ENCODE results near the gene CCDC57.
A peak's percentile ranks its signal among the peaks of the same experiment; 100 is the strongest.
"Not testable (repeated sequence)": the region's sequence is repeated elsewhere in the genome, so short reads cannot be mapped to it uniquely, and the experiment has no call there.

CCDC57 gene

DNA sequence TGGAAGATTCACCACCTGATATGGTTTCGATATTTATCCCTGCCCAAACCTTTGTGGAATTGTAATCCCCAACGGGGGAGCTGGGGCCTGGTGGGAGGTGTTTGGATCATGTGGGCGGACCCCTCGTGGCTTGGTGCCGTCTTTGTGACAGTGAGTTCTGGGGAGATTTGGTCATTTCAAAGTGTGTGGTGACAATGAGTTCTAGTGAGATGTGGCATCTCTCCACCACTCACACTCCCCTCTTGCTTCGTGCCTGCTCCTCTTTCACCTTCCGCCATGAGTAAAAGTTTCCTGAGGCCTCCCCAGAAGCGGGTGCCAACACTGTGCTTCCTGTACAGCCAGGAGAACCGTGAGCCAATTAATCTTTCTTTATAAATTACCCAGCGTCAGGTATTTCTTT lies 9.7 kb downstream of the CCDC57 start:
- H3K4me1 ChIP-seq (ENCODE audit: control insufficient read depth in 1 of 2, insufficient read depth in 2 of 2, low read length in 2 of 2) = peaks cover 4 to 8% of the 10 kb centered on the region in 2 donors
- H3K27me3 ChIP-seq (ENCODE audit: low read depth, low read length) = no peaks in the 10 kb centered on the region
- no peak overlapping the region for H3K4me3 ChIP-seq (ENCODE audit: low read depth in 1 of 2, low read length in 2 of 2)
- H3K27ac ChIP-seq (ENCODE audit: low read length) = no peak overlapping the region
- no peaks in the 10 kb centered on the region for H3K9me3 ChIP-seq (ENCODE audit: control insufficient read depth in 1 of 2, low read length in 2 of 2)
- peaks cover 4 to 6% of the 10 kb centered on the region in 2 donors for H3K36me3 ChIP-seq (ENCODE audit: control insufficient read depth in 1 of 2, insufficient read depth in 2 of 2, low read length in 2 of 2)

DNA sequence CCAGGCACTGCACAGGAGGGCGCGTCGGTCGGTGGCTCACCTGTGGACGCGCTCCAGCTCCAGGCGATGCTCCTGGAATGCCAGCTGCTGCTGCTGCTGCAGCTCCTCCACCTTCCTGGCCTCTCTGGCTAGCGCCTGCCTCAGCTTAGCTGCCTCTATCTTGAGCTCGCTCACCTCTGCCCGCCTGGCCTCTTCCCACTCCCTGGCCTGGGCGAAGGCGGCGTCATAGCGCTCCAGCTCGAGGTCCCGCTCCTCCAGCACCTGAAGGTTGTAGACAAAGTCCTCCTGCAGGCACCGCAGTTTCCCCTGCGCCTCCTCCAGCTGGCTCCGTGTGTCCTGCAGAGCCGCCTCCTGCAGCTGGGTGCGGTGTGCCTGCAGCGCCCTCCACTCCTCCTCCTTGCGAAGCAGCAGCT lies 11.1 kb downstream of the CCDC57 start:
- Histone ChIP-seq H3K9me3 (ENCODE audit: control insufficient read depth in 1 of 2, low read length in 2 of 2) (no peaks in the 10 kb centered on the region), H3K36me3 (ENCODE audit: control insufficient read depth in 1 of 2, insufficient read depth in 2 of 2, low read length in 2 of 2) (peaks cover 9 to 12% of the 10 kb centered on the region in 2 donors), H3K4me3 (ENCODE audit: low read depth in 1 of 2, low read length in 2 of 2) (no peak overlapping the region), H3K4me1 (ENCODE audit: control insufficient read depth in 1 of 2, insufficient read depth in 2 of 2, low read length in 2 of 2) (peaks cover 8 to 10% of the 10 kb centered on the region in 2 donors), H3K27ac (ENCODE audit: low read length) (no peak overlapping the region), H3K27me3 (ENCODE audit: low read depth, low read length) (no peaks in the 10 kb centered on the region)

DNA sequence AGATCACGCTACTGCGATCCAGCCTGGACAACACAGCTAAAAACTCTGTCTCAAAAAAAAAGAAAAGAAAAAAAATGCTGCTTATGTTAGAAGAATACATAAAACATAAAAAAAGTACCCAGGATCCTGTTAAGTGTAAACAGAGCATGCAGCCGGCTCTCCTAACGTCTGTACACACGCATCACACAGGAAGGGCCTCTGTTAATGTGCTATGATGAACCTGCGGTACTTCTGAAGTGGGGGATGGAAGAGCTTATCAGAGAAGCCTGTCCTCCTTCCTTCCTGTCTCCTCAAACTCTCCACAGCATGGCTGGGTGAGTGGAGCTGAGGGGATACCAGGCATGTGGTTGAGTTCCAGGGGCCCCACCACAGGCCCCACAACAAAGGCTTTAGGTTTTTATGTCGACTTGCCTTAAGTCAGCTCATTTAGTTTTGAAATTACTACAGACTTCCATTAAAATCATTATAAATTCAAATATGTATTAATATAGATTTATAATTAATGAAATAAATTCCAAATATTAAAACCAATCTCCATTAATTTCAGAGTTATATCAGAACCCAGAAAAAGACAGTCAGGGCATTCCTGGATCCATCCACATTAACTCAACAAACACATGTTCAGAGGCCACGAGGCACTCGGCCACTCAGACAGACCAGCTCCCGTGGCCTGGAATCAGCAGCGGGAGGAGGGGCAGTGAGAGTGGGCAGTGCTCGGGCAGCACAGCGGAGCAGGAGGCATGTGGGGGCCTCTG lies 11.7 kb downstream of the CCDC57 start:
- Histone ChIP-seq H3K4me1 (ENCODE audit: control insufficient read depth in 1 of 2, insufficient read depth in 2 of 2, low read length in 2 of 2) (peaks cover 3 to 11% of the 10 kb centered on the region in 2 donors), H3K36me3 (ENCODE audit: control insufficient read depth in 1 of 2, insufficient read depth in 2 of 2, low read length in 2 of 2) (peaks cover 9 to 12% of the 10 kb centered on the region in 2 donors), H3K9me3 (ENCODE audit: control insufficient read depth in 1 of 2, low read length in 2 of 2) (no peaks in the 10 kb centered on the region), H3K4me3 (ENCODE audit: low read depth in 1 of 2, low read length in 2 of 2) (no peak overlapping the region), H3K27ac (ENCODE audit: low read length) (no peak overlapping the region), H3K27me3 (ENCODE audit: low read depth, low read length) (no peaks in the 10 kb centered on the region)

DNA sequence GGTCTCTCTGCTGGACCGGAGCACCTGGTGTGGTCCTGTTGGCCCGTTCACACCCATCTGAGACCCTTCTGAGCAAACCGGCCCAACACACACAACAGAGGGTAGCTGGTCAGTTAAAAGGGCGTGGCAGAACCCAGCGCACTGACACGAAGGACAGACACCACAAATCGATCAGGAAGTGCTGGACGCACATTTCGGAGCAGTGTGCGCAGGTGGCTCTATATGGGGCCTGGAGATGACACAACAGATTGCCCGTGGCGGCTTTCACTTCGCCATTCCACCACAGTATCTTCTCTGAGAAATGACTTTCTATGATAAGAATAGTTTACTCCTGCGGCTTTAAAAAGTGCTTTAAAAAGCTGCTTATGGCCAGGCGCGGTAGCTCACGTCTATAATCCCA lies 12.5 kb downstream of the CCDC57 start:
- Histone ChIP-seq H3K9me3 (ENCODE audit: control insufficient read depth in 1 of 2, low read length in 2 of 2) (no peaks in the 10 kb centered on the region), H3K27ac (ENCODE audit: low read length) (no peak overlapping the region), H3K36me3 (ENCODE audit: control insufficient read depth in 1 of 2, insufficient read depth in 2 of 2, low read length in 2 of 2) (peaks cover 9 to 12% of the 10 kb centered on the region in 2 donors), H3K4me3 (ENCODE audit: low read depth in 1 of 2, low read length in 2 of 2) (no peak overlapping the region), H3K4me1 (ENCODE audit: control insufficient read depth in 1 of 2, insufficient read depth in 2 of 2, low read length in 2 of 2) (peaks cover 0 to 6% of the 10 kb centered on the region in 2 donors), H3K27me3 (ENCODE audit: low read depth, low read length) (no peaks in the 10 kb centered on the region)

DNA sequence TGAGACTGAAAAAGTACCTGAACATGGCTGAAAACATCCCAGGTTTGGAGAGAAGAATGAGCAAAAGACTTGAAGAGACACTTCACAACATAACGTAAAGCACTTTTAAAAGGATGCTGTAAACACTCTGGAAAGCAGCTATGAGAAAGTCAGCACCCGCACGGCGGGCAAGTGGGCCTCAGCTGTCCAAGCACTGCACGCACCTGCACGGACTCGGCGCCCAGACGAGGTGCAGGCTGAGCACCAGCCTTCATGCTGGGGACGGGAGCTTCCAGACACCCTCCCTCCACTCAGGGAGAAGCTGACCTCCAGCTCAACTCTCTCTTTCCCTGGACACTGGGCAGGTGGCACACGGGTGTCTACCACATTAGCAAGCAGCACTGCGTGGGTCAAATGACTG lies 13.1 kb downstream of the CCDC57 start:
- Histone ChIP-seq H3K27me3 (ENCODE audit: low read depth, low read length) (no peaks in the 10 kb centered on the region), H3K36me3 (ENCODE audit: control insufficient read depth in 1 of 2, insufficient read depth in 2 of 2, low read length in 2 of 2) (peaks cover 9 to 18% of the 10 kb centered on the region in 2 donors), H3K9me3 (ENCODE audit: control insufficient read depth in 1 of 2, low read length in 2 of 2) (no peaks in the 10 kb centered on the region), H3K4me1 (ENCODE audit: control insufficient read depth in 1 of 2, insufficient read depth in 2 of 2, low read length in 2 of 2) (peaks cover 0 to 6% of the 10 kb centered on the region in 2 donors), H3K4me3 (ENCODE audit: low read depth in 1 of 2, low read length in 2 of 2) (no peak overlapping the region), H3K27ac (ENCODE audit: low read length) (no peak overlapping the region)

DNA sequence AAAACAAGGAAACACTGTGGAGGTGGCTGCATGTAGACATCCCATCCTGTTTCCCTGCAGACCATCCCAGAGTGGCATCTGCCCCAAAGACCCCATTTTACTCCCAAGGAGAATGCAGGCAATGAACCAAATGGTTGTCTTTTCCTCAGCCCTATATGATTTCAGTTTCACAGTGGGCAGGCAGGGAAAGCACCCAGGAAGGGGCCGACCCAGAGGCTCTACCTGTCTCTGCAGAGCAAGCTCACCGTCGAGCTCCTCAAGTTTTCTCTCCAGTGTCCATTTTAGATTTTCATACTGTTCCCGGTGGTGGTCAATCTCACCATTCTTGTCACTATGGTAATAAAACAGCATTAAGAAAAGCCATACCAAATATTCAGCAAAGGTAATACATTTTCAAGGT lies 14.6 kb downstream of the CCDC57 start:
- Histone ChIP-seq H3K36me3 (ENCODE audit: control insufficient read depth in 1 of 2, insufficient read depth in 2 of 2, low read length in 2 of 2) (peaks cover 9 to 26% of the 10 kb centered on the region in 2 donors), H3K27me3 (ENCODE audit: low read depth, low read length) (no peaks in the 10 kb centered on the region), H3K4me1 (ENCODE audit: control insufficient read depth in 1 of 2, insufficient read depth in 2 of 2, low read length in 2 of 2) (peaks cover 0 to 12% of the 10 kb centered on the region in 2 donors), H3K4me3 (ENCODE audit: low read depth in 1 of 2, low read length in 2 of 2) (no peak overlapping the region), H3K27ac (ENCODE audit: low read length) (no peak overlapping the region), H3K9me3 (ENCODE audit: control insufficient read depth in 1 of 2, low read length in 2 of 2) (no peaks in the 10 kb centered on the region)

DNA sequence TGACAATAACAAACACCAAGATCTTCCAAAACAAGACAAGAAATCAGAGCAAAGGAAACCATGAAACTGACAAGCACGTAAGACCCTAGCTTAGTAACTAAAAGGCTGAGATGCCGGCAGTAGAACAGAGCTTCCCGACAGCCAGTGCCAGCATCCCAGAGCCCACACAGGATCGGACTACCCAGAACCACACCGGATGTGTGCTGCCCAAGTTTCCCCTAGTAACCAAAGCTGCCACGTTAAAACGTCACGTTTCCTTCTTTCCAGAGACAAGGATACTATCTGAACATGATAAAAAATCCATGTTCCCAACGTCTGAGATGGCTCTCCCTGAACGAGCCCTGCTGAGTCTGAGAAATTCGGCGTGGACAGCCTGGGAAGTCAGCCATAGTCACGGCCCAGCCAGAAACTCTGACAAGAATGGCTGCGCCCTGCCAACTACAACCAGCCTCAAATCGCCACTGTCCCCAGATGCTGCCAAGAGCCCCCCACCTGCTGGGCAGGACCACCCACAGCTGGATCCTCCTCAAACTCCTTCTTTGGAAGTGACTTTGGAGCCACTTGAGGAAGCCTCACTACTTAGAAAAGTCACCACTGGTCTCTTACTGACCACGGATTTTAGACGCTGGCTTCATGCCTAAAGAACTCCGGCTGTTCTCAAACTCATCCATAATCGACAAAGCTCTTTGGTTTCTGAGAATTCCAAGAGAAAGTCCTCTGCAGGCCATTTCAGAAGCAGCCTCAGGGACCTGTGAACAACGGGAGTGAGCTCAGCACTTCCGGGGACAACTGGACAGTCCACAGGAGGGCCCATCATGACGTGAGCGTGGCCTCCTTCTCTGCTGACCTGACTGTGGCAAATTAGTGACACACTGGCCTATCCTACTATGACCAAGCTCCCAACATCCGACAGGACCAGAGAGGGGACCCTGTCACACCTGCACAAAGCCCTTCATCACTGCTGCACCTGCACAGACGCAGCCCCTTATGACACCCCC lies 16.7 kb downstream of the CCDC57 start:
- Histone ChIP-seq H3K4me3 (ENCODE audit: low read depth in 1 of 2, low read length in 2 of 2) (no peak overlapping the region), H3K9me3 (ENCODE audit: control insufficient read depth in 1 of 2, low read length in 2 of 2) (no peaks in the 10 kb centered on the region), H3K4me1 (ENCODE audit: control insufficient read depth in 1 of 2, insufficient read depth in 2 of 2, low read length in 2 of 2) (peaks cover 0 to 12% of the 10 kb centered on the region in 2 donors), H3K27me3 (ENCODE audit: low read depth, low read length) (no peaks in the 10 kb centered on the region), H3K27ac (ENCODE audit: low read length) (peak overlapping the region; percentile 48), H3K36me3 (ENCODE audit: control insufficient read depth in 1 of 2, insufficient read depth in 2 of 2, low read length in 2 of 2) (peaks cover 14 to 41% of the 10 kb centered on the region in 2 donors)

DNA sequence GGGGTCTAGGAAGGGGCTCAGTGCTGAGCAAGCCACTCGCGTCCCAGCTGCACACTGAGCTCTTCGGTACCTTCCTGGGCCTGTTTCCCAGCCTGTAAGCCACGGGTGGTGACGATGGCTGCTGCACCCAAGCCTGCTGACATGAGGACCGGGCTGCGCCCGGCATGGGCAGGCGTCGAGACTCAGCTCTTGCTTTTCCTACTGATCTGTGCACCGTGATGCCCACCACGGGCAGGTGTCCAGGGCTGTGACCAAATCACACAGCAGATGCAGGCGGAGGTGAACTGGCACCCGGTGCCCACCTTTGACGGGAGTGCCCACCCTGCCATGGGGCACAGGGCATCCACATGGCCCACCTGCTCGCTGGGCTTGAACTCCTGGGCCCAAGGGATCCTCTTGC lies 17.9 kb downstream of the CCDC57 start:
- peaks cover 0 to 12% of the 10 kb centered on the region in 2 donors for H3K4me1 ChIP-seq (ENCODE audit: control insufficient read depth in 1 of 2, insufficient read depth in 2 of 2, low read length in 2 of 2)
- H3K36me3 ChIP-seq (ENCODE audit: control insufficient read depth in 1 of 2, insufficient read depth in 2 of 2, low read length in 2 of 2) = peaks cover 14 to 42% of the 10 kb centered on the region in 2 donors
- no peaks in the 10 kb centered on the region for H3K27me3 ChIP-seq (ENCODE audit: low read depth, low read length)
- no peak overlapping the region for H3K4me3 ChIP-seq (ENCODE audit: low read depth in 1 of 2, low read length in 2 of 2)
- H3K27ac ChIP-seq (ENCODE audit: low read length) = no peak overlapping the region
- no peaks in the 10 kb centered on the region for H3K9me3 ChIP-seq (ENCODE audit: control insufficient read depth in 1 of 2, low read length in 2 of 2)

DNA sequence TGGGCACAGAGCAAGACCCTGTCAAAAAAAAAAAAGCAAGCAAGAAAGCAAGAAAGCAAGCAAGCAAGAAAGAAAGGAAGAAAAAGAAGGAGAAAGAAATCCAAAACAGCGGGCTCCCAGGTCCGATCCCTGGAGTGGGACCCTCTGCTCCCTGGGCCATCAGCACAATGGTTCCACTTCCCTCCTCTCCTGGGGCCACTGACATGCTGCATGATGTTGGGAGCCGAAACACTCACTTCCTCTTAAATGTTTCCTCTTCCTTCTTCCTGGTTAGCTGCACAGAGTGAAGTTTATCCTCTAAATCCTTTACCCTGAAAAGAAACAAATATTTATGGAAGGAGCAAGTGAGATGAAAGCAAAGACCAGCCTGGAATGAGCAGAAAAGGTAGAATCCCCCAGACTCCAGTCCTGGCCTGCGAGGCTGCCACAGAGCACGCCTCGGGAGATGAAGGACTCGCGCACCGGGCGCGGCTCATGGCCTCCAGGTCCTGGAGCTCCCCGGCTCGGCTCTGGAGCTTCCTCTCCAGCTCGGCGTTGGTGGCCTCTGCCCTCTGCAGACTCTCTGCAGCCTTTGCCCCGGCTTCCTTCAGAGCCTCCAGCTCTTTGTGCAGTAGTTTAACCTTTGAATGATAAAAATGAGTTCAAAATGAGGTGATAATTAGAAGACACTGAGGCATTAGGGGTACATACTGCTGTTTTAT lies 19.0 kb downstream of the CCDC57 start:
- H3K9me3 ChIP-seq (ENCODE audit: control insufficient read depth in 1 of 2, low read length in 2 of 2) = no peaks in the 10 kb centered on the region
- H3K4me3 ChIP-seq (ENCODE audit: low read depth in 1 of 2, low read length in 2 of 2) = no peak overlapping the region
- H3K36me3 ChIP-seq (ENCODE audit: control insufficient read depth in 1 of 2, insufficient read depth in 2 of 2, low read length in 2 of 2) = peaks cover 14 to 42% of the 10 kb centered on the region in 2 donors
- peaks cover 0 to 12% of the 10 kb centered on the region in 2 donors for H3K4me1 ChIP-seq (ENCODE audit: control insufficient read depth in 1 of 2, insufficient read depth in 2 of 2, low read length in 2 of 2)
- peak overlapping the region; percentile 56 for H3K27ac ChIP-seq (ENCODE audit: low read length)
- H3K27me3 ChIP-seq (ENCODE audit: low read depth, low read length) = no peaks in the 10 kb centered on the region

DNA sequence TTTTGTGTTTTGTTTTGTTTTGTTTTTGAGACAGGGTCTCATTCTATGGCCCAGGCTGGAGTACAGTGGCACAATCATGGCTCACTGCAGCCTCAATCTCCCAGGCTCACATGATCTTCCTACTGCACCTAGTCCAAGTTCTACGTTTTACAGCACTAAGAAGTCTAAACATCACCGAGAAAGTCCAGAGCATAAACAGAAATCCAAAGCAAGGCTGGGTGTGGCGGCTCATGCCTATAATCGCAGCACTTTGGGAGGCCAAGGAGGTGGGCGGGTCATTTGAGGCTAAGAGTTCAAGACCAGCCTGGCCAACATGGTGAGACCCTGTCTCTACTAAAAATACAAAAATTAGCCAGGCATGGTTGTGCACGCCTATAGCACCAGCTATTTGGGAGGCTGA lies 19.6 kb downstream of the CCDC57 start:
- not testable (repeated sequence) for H3K27me3 ChIP-seq (ENCODE audit: low read depth, low read length); H3K9me3 ChIP-seq (ENCODE audit: control insufficient read depth in 1 of 2, low read length in 2 of 2); H3K4me3 ChIP-seq (ENCODE audit: low read depth in 1 of 2, low read length in 2 of 2)
- peak overlapping the region; percentile 56 for H3K27ac ChIP-seq (ENCODE audit: low read length)
- H3K36me3 ChIP-seq (ENCODE audit: control insufficient read depth in 1 of 2, insufficient read depth in 2 of 2, low read length in 2 of 2) = peaks cover 11 to 41% of the 10 kb centered on the region in 2 donors
- peaks cover 0 to 12% of the 10 kb centered on the region in 2 donors for H3K4me1 ChIP-seq (ENCODE audit: control insufficient read depth in 1 of 2, insufficient read depth in 2 of 2, low read length in 2 of 2)

Data from muscle layer of duodenum (tissue), 2 donors.